Kidney (tissue), 14 donors: ENCODE data around the gene DLD. TPM values are rescaled to one million over a fixed set of nuclear protein-coding genes. Genes with fewer than 3 reads are reported as not detected.
"Not testable (repeated sequence)": the region's sequence is repeated elsewhere in the genome, so short reads cannot be mapped to it uniquely, and the experiment has no call there.

Experiments
- DNase-seq, 5 donors: peaks; one replicate each; pipeline ENCODE4 v3.0.0-alpha.2; 2013 to 2020
- FAIRE-seq: peaks from 2 replicates; lab custom pipeline; 2012; peaks lifted over from hg19 to GRCh38; lab: Jason Lieb, UNC
- H3K27ac ChIP-seq, 2 donors: one replicate each; pipeline ENCODE4 v1.7.0; 2013; ENCODE audit warnings: low read depth in 2 of 2, low read length in 2 of 2, inconsistent platforms in 1 of 2
- H3K27me3 ChIP-seq: one replicate; pipeline ENCODE4 v1.7.1; 2013; ENCODE audit warnings: low read length, inconsistent platforms; ENCODE audit not compliant: control insufficient read depth, insufficient read depth
- H3K36me3 ChIP-seq, 3 donors: one replicate each; pipeline versions ENCODE4 v1.7.0 to v1.7.1; 2013; ENCODE audit warnings: low read length in 3 of 3, control low read depth in 1 of 3, inconsistent platforms in 1 of 3; ENCODE audit not compliant: insufficient read depth in 3 of 3, control insufficient read depth in 2 of 3
- H3K4me1 ChIP-seq, 3 donors: one replicate each; pipeline versions ENCODE4 v1.7.0 to v1.7.1; 2013; ENCODE audit warnings: low read length in 3 of 3, inconsistent platforms in 1 of 3, low read depth in 1 of 3; ENCODE audit not compliant: control insufficient read depth in 2 of 3, insufficient read depth in 2 of 3
- H3K4me3 ChIP-seq, 3 donors: one replicate each; pipeline versions ENCODE4 v1.7.0 to v1.8.1; 2013; ENCODE audit warnings: low read length in 3 of 3, control low read depth in 1 of 3, inconsistent platforms in 1 of 3
- H3K9ac ChIP-seq, 3 donors: one replicate each; pipeline versions ENCODE4 v1.7.0 to v1.7.1; 2013; ENCODE audit warnings: low read length in 3 of 3, control low read depth in 1 of 3, inconsistent platforms in 1 of 3
- H3K9me3 ChIP-seq, 3 donors: one replicate each; pipeline versions ENCODE4 v1.7.0 to v1.7.1; 2013; ENCODE audit warnings: low read length in 3 of 3, control low read depth in 1 of 3, inconsistent platforms in 1 of 3; ENCODE audit not compliant: control insufficient read depth in 2 of 3, insufficient read depth in 1 of 3
- intact Hi-C: fragments of 100-400 bp; cut with DNase I; formaldehyde crosslinking; loops from one replicate; pipeline ENCODE4 v1.11.1; 2022
- polyA plus RNA-seq: library from polyadenylated mRNA; stranded (reverse); fragments of 350-450 nt; fragmentation: Illumina TruSeq; extraction: RNeasy Lipid Tissue Mini Kit (QIAGEN cat#74804); gene quantifications from one replicate; pipeline ENCODE4 v1.2.3, GENCODE V29; 2014; ENCODE audit warnings: low read depth, low replicate concordance; ENCODE audit not compliant: insufficient read depth
- total RNA-seq: library from RNA; stranded (reverse); fragmentation: NEBNext Ultra II Directional; extraction: Animal tissue kit (Norgen Biotek cat#: 25700); gene quantifications from one replicate; pipeline ENCODE4 v1.2.1, GENCODE V29; 2021
- TF ChIP-seq, protein P1 (sequence below): IDR thresholded peaks from 3 replicates; pipeline ENCODE4 v1.5.1; 2012; ENCODE audit warnings: mild to moderate bottlenecking, moderate library complexity, borderline replicate concordance; ENCODE audit not compliant: insufficient read depth; ENCODE audit errors: extremely low read depth
- donor health status: control.
- donor health status: control.
- donor health status: control.
- donor health status: control.
- donor health status: control.
- donor health status: DM: yes; HTN: yes; CAD: no.
- donor health status: Normal renal cell carcinoma (clear cell type).

DLD gene
- total and polyA plus RNA-seq, 2 donors from 2014 or later: 78.6 to 153 TPM

DNA sequence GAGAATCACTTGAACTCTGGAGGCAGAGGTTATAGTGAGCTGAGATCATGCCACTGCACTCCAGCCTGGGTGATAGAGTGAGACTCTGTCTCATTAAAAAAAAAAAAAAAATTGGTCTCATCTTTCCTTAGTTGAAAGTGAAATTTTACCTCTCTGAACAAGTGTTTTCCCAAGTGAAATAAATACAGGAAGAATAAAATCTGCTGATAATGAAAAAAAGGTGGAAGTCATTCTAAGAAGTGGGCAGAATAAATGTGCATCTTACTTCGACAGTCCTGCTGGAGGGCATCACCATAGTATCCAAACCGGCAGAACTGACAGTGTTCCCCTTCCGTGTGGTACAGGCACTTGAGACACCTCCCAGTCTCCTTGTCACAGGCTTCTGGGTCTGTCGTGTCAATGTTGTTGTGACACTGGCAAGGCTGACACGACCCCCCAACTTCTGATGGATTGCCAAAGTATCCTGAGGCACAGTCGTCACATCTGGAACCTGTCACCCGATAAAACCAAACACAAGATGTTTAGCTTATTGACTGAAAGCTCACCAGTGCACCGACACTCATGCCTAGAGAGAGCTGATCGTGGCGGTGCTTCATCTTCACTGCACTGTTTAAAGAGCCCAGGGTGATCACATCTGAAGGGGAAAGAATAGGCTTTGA is 62.4 kb downstream of the DLD start:
- Histone ChIP-seq H3K4me3 (no peak overlapping the region), H3K9ac (no peak overlapping the region), H3K27me3 (no peaks in the 10 kb centered on the region), H3K27ac (no peak overlapping the region), H3K9me3 (no peaks in the 10 kb centered on the region), H3K4me1 (peaks cover 0 to 7% (median 6%) of the 10 kb centered on the region in 3 donors), H3K36me3 (peaks cover 5 to 61% (median 29%) of the 10 kb centered on the region in 3 donors)
- no peak for FAIRE-seq
- TF ChIP-seq, protein P1, sequence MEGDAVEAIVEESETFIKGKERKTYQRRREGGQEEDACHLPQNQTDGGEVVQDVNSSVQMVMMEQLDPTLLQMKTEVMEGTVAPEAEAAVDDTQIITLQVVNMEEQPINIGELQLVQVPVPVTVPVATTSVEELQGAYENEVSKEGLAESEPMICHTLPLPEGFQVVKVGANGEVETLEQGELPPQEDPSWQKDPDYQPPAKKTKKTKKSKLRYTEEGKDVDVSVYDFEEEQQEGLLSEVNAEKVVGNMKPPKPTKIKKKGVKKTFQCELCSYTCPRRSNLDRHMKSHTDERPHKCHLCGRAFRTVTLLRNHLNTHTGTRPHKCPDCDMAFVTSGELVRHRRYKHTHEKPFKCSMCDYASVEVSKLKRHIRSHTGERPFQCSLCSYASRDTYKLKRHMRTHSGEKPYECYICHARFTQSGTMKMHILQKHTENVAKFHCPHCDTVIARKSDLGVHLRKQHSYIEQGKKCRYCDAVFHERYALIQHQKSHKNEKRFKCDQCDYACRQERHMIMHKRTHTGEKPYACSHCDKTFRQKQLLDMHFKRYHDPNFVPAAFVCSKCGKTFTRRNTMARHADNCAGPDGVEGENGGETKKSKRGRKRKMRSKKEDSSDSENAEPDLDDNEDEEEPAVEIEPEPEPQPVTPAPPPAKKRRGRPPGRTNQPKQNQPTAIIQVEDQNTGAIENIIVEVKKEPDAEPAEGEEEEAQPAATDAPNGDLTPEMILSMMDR: no peak
- DNase-seq: no peak
- intact Hi-C loops: no loop called here

DNA sequence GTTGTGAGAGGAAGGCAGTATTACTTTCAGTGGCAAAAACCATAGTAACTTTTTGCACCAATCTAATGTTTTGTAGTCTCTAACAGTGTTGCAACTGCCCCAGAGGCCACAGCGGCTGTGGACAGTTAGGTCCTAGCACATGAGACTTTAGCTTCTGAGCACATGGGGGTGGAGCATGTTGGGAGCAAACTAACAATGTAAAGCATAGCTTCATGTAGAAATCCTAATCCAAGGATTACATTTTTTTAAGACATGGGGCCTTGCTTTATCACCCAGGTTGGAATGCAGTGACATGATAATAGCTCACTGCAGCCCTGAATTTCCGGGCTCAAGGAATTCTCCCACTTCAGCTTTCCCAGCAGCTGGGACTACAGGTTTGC is 62.9 kb downstream of the DLD start:
- no peaks in the 10 kb centered on the region for H3K9me3 ChIP-seq
- DNase-seq: no peak
- TF ChIP-seq, protein P1: no peak
- peaks cover 0 to 7% (median 1%) of the 10 kb centered on the region in 3 donors for H3K4me1 ChIP-seq
- H3K36me3 ChIP-seq: peaks cover 8 to 67% (median 29%) of the 10 kb centered on the region in 3 donors
- H3K27ac ChIP-seq: no peak overlapping the region
- intact Hi-C loops: no loop called here
- H3K27me3 ChIP-seq: no peaks in the 10 kb centered on the region
- no peak overlapping the region for H3K4me3 ChIP-seq
- no peak for FAIRE-seq
- H3K9ac ChIP-seq: no peak overlapping the region

DNA sequence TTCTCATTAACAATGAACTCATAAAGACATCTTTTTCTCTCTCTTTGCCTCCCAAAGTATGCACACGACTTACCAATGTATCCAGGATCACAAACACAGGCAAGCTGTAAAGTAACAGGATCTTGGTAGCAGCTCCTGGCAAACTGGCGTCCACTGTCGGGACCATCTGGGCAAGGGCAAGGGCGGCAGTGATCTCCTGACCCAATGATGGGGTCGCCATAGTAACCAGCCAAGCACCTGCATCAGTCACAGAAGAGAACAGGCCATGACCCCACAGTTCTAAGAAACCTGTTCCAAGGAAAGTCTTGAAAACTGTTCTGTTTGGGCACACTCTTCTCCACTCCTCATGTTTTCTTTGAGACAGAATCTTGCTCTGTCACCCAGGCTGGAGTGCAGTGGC is 64.4 kb downstream of the DLD start:
- H3K27ac ChIP-seq: no peak overlapping the region
- H3K4me3 ChIP-seq: no peak overlapping the region

DNA sequence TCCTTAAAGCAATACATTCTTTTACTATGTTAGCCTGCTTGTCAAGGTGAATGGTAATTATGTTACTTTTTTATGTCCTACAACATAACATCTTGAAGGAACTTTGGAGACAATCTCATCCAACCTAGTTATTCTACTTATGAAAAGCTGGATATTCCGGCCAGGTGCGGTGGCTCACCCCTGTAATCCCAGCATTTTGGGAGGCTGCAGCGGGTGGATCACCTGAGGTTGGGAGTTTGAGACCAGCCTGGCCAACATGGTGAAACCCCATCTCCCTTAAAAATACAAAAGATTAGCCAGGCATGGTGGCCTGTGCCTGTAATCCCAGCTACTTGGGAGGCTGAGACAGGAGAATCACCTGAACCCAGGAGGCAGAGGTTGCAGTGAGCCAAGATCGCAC is 66.0 kb downstream of the DLD start:
- H3K4me1 ChIP-seq, H3K9me3 ChIP-seq, DNase-seq, H3K27ac ChIP-seq, H3K4me3 ChIP-seq, H3K27me3 ChIP-seq, FAIRE-seq, intact Hi-C loops, H3K9ac ChIP-seq: not testable (repeated sequence)
- H3K36me3 ChIP-seq: peaks cover 9 to 77% (median 40%) of the 10 kb centered on the region in 3 donors

More for the DNA sequence above, 64.4 kb downstream of the DLD start:
- FAIRE-seq: no peak
- Histone ChIP-seq H3K9me3 (no peaks in the 10 kb centered on the region), H3K9ac (no peak overlapping the region), H3K36me3 (peaks cover 11 to 81% (median 40%) of the 10 kb centered on the region in 3 donors), H3K4me1 (peaks cover 0 to 5% (median 0%) of the 10 kb centered on the region in 3 donors), H3K27me3 (no peaks in the 10 kb centered on the region)
- TF ChIP-seq, protein P1: no peak
- intact Hi-C loops: no loop called here
- DNase-seq: no peak
